ENCODE data around the gene GDF2. TPM values are rescaled to one million over a fixed set of nuclear protein-coding genes. Genes with fewer than 3 reads are reported as not detected.

The GDF2 gene
- total and polyA plus RNA-seq, 10 of the 15 experiments (the other 5 are each of a cell fraction or from before 2014, with no cell fraction given) = not detected

DNA sequence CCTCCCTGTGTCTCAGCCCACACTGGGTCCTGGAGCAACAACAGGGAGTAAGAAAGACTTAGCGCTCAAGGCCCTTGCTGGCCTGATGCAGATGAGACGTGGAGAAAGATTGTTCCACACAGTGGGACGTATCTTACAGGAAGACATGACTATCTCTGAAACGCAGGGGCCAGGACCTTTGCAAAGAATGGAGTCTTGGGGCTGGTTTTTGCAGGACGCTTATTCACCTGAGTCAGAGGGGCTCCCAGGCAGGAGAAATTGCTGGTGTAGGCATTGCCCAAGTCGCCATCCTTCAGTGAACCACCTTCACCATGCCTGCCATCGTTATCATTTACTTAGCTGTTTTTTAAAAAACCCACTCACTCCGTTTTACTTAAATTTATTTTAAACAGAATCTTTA is 34.0 kb upstream of the GDF2 start:
- H3K27me3 ChIP-seq (replicated peaks in 1 of 2; ENCODE audit: control insufficient read depth in 2 of 2, insufficient read depth in 2 of 2, low read length in 1 of 2) = no peaks in the 10 kb centered on the region; a peak in 1 of 4 replicates
- H3K4me2 ChIP-seq (ENCODE audit: control insufficient read depth, insufficient read depth) = no peak overlapping the region
- no peaks in the 10 kb centered on the region for H4K20me1 ChIP-seq (ENCODE audit: control insufficient read depth, insufficient read depth)
- no peak for ATAC-seq
- no peaks in the 10 kb centered on the region for H3K4me1 ChIP-seq (ENCODE audit: control insufficient read depth, insufficient read depth, low read length)
- no peak overlapping the region for H3K9ac ChIP-seq (ENCODE audit: control insufficient read depth, insufficient read depth, low read length)
- no peak overlapping the region for H3K4me3 ChIP-seq
- RAD21 ChIA-PET (ENCODE audit: unreplicated experiment) = no interaction called here
- in situ Hi-C loops (cut with MboI) = no loop called here
- CTCF ChIA-PET = interaction anchor here (1.4 to 2.1 kb wide), 2 partner anchors 26 to 240 kb away, joined by 4 to 7 read pairs; no protein-coding TSS in a partner anchor
- H3K36me3 ChIP-seq (ENCODE audit: control insufficient read depth in 2 of 2, insufficient read depth in 2 of 2, low read length in 1 of 2) = no peaks in the 10 kb centered on the region
- WGBS (ENCODE audit: insufficient coverage, insufficient replicate concordance, low lambda C conversion rate, missing lambda C conversion rate) = 21% methylated on average over 8 of the region's 8 CpGs
- SMC1A ChIA-PET (ENCODE audit: uncharacterized antibody, unreplicated experiment) = no interaction called here
- FAIRE-seq = no peak
- POLR2A ChIA-PET = no interaction called here
- H3K79me2 ChIP-seq (ENCODE audit: control insufficient read depth, insufficient read depth, low read length) = no peaks in the 10 kb centered on the region
- intact Hi-C loops (cut with micrococcal nuclease; ENCODE audit: unreplicated experiment) = no loop called here
- H3K9me3 ChIP-seq (replicated peaks; ENCODE audit: control insufficient read depth, insufficient read depth, low read length) = no peaks in the 10 kb centered on the region
- no peak for DNase-seq (ENCODE audit: low read depth, low spot score)
- no TSS peak for BruUV-seq (replicated peaks)
- H3K27ac ChIP-seq (ENCODE audit: control insufficient read depth, insufficient read depth) = no peak overlapping the region
- H2AFZ ChIP-seq (ENCODE audit: control insufficient read depth, low read depth, low read length) = no peak overlapping the region
- TF ChIP-seq BHLHE40 (IDR thresholded peaks at IDR 0.05; ENCODE audit: borderline replicate concordance in 1 of 2, low read depth in 2 of 2, low read length in 1 of 2) (no peak), SMAD1 (IDR thresholded peaks at IDR 0.05; ENCODE audit: low read depth, partially characterized antibody) (no peak), MTA2 (IDR thresholded peaks at IDR 0.05; ENCODE audit: low read depth) (no peak), CBX5 (IDR thresholded peaks at IDR 0.05; ENCODE audit: low read depth) (no peak), NR2C2 (IDR thresholded peaks at IDR 0.05; ENCODE audit: borderline replicate concordance, control insufficient read depth, insufficient read length, low read depth) (no peak), NFYB (IDR thresholded peaks at IDR 0.05; ENCODE audit: insufficient read depth, low read depth, low read length) (no peak), SRF (IDR thresholded peaks at IDR 0.05; ENCODE audit: low read depth in 2 of 2, low read length in 2 of 2) (no peak), TBL1XR1 (IDR thresholded peaks at IDR 0.05; ENCODE audit: low read depth, low read length) (no peak), SUPT20H (IDR thresholded peaks at IDR 0.05; ENCODE audit: borderline replicate concordance, control insufficient read depth, low read depth, low read length) (no peak), YBX1 (IDR thresholded peaks at IDR 0.05) (no peak), SMARCA5 (IDR thresholded peaks at IDR 0.05) (no peak)
- TF ChIP-seq, protein P1, sequence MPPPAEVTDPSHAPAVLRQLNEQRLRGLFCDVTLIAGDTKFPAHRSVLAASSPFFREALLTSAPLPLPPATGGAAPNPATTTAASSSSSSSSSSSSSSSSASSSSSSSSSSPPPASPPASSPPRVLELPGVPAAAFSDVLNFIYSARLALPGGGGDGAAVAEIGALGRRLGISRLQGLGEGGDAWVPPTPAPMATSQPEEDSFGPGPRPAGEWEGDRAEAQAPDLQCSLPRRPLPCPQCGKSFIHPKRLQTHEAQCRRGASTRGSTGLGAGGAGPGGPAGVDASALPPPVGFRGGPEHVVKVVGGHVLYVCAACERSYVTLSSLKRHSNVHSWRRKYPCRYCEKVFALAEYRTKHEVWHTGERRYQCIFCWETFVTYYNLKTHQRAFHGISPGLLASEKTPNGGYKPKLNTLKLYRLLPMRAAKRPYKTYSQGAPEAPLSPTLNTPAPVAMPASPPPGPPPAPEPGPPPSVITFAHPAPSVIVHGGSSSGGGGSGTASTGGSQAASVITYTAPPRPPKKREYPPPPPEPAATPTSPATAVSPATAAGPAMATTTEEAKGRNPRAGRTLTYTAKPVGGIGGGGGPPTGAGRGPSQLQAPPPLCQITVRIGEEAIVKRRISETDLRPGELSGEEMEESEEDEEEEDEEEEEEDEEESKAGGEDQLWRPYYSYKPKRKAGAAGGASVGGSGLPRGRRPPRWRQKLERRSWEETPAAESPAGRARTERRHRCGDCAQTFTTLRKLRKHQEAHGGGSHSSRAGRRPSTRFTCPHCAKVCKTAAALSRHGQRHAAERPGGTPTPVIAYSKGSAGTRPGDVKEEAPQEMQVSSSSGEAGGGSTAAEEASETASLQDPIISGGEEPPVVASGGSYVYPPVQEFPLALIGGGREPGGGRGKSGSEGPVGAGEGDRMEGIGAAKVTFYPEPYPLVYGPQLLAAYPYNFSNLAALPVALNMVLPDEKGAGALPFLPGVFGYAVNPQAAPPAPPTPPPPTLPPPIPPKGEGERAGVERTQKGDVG (CRISPR knock-in tag; IDR thresholded peaks at IDR 0.05) = no peak
- TF ChIP-seq, protein P2, sequence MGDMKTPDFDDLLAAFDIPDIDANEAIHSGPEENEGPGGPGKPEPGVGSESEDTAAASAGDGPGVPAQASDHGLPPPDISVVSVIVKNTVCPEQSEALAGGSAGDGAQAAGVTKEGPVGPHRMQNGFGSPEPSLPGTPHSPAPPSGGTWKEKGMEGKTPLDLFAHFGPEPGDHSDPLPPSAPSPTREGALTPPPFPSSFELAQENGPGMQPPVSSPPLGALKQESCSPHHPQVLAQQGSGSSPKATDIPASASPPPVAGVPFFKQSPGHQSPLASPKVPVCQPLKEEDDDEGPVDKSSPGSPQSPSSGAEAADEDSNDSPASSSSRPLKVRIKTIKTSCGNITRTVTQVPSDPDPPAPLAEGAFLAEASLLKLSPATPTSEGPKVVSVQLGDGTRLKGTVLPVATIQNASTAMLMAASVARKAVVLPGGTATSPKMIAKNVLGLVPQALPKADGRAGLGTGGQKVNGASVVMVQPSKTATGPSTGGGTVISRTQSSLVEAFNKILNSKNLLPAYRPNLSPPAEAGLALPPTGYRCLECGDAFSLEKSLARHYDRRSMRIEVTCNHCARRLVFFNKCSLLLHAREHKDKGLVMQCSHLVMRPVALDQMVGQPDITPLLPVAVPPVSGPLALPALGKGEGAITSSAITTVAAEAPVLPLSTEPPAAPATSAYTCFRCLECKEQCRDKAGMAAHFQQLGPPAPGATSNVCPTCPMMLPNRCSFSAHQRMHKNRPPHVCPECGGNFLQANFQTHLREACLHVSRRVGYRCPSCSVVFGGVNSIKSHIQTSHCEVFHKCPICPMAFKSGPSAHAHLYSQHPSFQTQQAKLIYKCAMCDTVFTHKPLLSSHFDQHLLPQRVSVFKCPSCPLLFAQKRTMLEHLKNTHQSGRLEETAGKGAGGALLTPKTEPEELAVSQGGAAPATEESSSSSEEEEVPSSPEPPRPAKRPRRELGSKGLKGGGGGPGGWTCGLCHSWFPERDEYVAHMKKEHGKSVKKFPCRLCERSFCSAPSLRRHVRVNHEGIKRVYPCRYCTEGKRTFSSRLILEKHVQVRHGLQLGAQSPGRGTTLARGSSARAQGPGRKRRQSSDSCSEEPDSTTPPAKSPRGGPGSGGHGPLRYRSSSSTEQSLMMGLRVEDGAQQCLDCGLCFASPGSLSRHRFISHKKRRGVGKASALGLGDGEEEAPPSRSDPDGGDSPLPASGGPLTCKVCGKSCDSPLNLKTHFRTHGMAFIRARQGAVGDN (IDR thresholded peaks at IDR 0.05) = no peak
- TF ChIP-seq, protein P3, sequence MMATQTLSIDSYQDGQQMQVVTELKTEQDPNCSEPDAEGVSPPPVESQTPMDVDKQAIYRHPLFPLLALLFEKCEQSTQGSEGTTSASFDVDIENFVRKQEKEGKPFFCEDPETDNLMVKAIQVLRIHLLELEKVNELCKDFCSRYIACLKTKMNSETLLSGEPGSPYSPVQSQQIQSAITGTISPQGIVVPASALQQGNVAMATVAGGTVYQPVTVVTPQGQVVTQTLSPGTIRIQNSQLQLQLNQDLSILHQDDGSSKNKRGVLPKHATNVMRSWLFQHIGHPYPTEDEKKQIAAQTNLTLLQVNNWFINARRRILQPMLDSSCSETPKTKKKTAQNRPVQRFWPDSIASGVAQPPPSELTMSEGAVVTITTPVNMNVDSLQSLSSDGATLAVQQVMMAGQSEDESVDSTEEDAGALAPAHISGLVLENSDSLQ (IDR thresholded peaks at IDR 0.05) = no peak
- TF ChIP-seq, protein P4, sequence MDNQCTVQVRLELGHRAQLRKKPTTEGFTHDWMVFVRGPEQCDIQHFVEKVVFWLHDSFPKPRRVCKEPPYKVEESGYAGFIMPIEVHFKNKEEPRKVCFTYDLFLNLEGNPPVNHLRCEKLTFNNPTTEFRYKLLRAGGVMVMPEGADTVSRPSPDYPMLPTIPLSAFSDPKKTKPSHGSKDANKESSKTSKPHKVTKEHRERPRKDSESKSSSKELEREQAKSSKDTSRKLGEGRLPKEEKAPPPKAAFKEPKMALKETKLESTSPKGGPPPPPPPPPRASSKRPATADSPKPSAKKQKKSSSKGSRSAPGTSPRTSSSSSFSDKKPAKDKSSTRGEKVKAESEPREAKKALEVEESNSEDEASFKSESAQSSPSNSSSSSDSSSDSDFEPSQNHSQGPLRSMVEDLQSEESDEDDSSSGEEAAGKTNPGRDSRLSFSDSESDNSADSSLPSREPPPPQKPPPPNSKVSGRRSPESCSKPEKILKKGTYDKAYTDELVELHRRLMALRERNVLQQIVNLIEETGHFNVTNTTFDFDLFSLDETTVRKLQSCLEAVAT (IDR thresholded peaks at IDR 0.05) = no peak

Measured in GM12878 (cell line).